Measurements from ENCODE around the gene UROC1.
A peak's percentile ranks its signal among the peaks of the same experiment; 100 is the strongest.

Gene UROC1

DNA sequence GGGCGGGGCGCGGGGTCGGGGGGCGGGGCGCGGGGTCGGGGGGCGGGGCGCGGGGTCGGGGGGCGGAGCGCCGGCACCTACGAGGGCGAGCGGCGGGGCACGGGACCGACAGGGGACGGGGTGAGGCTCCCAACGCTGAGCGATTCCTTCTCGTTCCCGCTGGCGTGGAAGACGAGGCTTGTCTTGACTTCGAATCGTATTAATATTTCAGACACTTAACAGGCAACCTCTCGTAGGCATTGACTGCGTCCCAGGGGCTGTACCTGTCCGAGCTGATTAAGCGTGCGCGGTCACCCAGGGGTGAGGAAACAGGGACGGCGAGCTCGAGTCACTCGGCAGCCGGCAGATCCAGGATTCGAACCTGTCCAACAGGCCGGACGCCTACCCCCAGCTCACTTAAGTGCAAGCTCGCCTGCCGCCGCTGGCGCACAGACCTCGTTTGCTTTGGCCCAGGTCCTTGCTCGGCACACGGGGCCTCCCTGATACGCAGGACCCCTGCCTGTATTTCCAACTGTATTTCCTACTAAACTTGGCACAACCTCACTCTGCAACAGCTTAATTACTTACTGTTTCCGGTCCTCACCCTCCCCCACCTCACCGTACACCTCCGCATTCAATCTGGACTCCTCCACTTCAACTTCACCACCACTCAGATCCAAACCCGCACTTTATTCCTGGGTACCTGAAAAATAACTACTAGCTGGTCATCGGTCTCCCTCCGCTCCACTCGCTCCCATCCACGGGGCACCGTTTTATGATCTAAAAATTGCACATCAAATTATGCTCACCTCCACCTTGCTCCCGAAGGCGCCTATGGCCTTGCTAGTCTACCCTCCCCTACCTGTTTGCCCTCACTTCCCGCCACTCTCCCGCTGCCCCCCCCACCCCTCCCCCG lies 41.2 kb downstream of the UROC1 start:
- ATAC-seq, result peak; percentile 31
- peak; percentile 42 to 80 for DNase-seq (ENCODE audit: low spot score in 2 of 2)
- peaks cover 29% of the 10 kb centered on the region for H3K36me3 Mint-ChIP-seq
- H3K4me3 Mint-ChIP-seq, result peak overlapping the region; percentile 80
- H3K27ac Mint-ChIP-seq, result peak overlapping the region; percentile 35
- H3K9me3 Mint-ChIP-seq, result no peaks in the 10 kb centered on the region
- peaks cover 33% of the 10 kb centered on the region for H3K4me1 Mint-ChIP-seq

DNA sequence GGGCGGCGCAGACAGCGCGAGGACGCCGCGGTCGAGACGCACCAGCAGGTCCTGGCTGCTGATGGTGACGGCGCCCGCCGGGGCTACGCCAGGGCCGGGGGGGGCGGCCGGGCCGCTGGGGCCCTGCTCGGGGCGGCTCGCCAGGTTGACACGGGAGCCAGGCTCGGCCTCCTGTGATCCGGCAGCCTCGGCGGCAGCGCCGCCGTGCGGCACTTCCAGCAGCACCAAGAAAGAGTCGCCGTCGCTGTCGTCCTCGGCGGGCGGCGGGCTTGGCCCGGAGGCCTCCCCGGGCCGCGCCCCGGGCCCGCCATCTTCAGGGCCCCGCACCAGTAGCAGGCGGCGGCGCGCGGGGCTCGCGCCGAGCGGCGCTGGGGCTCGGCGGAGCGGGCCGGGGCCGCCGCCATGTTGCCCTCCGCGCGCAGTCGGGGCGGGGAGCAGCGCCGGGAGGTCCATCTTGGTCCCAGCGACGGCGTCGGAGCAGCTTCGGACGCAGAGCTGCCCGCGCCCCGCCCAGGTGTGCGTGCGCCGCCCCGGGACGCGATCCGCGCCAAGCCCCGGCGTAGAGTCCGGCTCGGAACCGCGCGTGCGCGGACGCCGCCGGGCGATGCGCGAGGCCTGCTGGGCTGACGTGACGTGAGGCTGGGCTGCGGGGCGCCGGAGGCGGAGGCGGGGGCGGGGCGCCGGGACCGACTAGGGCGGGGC lies 42.0 kb downstream of the UROC1 start, which contains the start of gene ZXDC:
Gene ZXDC (minus strand): TSS at position 479 of the 702 bp plus-strand sequence. CDS start 26 bp downstream, at position 453.
- Mint-ChIP-seq H3K4me1 (peaks cover 33% of the 10 kb centered on the region), H3K9me3 (no peaks in the 10 kb centered on the region), H3K36me3 (peaks cover 38% of the 10 kb centered on the region), H3K4me3 (peak within 1 kb of the TSS; percentile 80), H3K27ac (peak within 1 kb of the TSS; percentile 80)
- peak; percentile 89 to 90 for DNase-seq (ENCODE audit: low spot score in 2 of 2)
- ATAC-seq, result peak; percentile 90

DNA sequence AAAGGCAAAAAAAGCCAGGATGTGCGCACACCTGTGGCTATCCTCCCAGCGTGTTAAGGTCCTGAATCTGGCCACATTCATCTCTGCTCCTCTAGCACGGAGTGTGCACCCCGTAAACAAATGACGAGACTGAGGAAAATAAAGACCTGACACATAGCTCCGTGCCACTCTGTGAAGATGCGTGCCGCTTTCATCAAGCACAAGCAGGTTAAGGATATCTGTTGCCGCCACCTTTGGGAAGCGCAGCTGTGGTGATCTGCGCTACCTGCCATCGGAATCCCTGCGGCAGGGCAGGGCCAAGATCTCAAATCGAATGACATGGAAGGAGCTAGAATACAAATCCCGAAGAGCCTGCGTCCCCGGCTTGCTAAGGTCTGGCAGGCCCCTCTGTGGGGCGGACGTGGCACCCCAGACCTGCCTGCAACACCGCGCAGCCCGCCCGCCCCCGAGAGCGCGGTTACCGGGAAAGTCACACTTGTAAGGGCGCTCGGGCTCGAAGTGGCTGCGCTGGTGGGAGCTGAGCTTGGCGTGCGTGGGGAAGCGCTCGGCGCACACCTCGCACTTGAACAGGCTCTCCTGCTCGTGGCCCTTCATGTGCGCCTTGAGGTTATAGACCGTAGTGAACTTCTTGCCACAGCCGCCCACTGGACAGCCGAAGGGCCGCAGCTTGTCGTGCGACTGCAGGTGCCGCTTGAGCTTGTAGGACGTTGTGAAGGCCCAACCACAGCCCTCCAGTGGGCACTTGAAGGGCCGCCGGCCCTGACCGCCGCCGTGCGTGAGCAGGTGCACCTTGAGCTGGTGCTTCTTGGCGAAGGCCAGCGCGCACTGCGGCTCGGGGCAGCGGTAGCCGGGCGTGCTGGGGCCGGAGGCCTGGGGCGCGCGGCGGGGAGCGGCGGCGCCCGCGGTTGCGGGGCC lies 42.8 kb downstream of the UROC1 start:
- peak; percentile 23 to 74 for DNase-seq (ENCODE audit: low spot score in 2 of 2)
- Mint-ChIP-seq H3K9me3 (no peaks in the 10 kb centered on the region), H3K4me1 (peaks cover 35% of the 10 kb centered on the region), H3K4me3 (peak overlapping the region; percentile 80), H3K27ac (peak overlapping the region; percentile 80), H3K36me3 (peaks cover 46% of the 10 kb centered on the region)
- peak; percentile 5 for ATAC-seq

DNA sequence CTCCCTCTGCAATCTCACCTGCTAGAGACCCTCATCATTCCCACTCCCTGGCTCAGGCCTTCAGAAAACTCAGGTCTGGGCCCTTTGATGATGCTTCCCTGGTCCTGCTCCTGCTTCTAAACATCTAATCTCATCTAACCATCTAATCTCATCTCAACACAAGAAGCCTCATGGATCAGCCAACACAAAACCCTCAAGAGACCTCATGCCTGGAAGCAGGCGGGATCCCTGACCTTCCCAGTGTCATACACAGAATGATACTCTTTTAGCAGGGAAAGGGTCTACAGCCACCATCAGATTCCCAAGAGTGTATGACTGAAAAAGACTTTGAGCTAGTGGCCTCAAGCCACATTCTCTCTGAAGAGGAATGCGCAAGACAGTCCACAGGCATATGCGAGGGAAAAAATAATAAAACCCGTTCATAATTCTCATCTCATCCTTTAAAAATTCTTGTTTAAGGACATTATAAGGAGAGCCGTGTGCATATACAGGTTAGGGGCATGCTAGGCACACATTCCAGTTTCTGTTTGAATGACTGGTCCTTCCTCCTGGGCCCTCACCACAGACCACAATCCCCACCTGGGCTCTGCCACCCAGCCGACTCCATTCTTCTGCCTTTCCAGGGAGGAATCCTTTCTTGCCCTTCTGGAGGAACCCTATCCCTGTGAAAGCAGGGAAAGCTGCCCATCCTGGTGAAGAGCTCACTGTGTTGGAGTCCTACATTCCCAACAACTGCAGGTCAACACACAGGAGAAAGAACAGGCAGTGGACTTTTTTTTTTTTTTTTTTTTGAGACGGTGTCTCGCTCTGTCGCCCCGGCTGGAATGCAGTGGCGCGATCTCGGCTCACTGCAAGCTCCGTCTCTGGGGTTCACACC lies 44.0 kb downstream of the UROC1 start:
- DNase-seq (ENCODE audit: low spot score in 2 of 2), result no peak
- H3K27ac Mint-ChIP-seq, result peak overlapping the region; percentile 81
- H3K36me3 Mint-ChIP-seq, result peaks cover 58% of the 10 kb centered on the region
- peaks cover 47% of the 10 kb centered on the region for H3K4me1 Mint-ChIP-seq
- H3K4me3 Mint-ChIP-seq, result peak overlapping the region; percentile 80
- H3K9me3 Mint-ChIP-seq, result no peaks in the 10 kb centered on the region
- ATAC-seq, result no peak

DNA sequence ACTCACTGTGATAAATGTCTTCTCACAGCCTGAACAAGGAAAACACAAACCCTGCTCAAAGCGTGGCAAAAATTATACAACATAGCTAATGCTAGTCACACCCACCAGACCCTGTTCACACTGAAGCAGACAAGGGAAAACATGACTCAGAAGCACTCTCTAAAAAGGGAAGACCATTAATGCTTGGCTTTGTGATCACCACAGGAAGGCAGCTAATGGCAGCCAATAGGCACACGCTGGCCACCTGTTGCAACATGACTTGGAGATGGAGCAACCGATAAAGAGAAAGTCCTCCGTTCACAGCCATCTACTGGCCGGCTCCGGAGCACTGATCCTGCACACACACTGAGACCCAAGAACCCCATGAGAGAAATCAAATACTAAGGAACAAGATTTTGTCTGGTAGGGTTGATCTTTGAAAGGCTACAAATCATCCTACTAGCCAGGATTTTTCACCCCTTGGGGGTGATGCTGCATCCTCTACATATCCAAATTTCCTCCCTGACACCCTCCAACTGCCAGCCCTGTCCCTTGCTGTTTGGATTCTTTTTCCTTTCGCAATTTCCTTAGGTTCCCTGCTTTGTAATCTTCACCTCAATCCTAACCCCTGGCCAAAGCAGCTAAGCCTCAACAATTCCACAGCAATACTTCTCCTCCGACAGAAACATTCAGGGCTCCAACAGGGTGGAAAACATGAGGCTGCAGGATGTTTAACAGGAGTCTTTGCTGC lies 45.1 kb downstream of the UROC1 start:
- Mint-ChIP-seq H3K9me3 (no peaks in the 10 kb centered on the region), H3K4me1 (peaks cover 52% of the 10 kb centered on the region), H3K27ac (peak overlapping the region; percentile 81), H3K4me3 (peak overlapping the region; percentile 80), H3K36me3 (peaks cover 67% of the 10 kb centered on the region)
- no peak for DNase-seq (ENCODE audit: low spot score in 2 of 2)
- ATAC-seq, result no peak

DNA sequence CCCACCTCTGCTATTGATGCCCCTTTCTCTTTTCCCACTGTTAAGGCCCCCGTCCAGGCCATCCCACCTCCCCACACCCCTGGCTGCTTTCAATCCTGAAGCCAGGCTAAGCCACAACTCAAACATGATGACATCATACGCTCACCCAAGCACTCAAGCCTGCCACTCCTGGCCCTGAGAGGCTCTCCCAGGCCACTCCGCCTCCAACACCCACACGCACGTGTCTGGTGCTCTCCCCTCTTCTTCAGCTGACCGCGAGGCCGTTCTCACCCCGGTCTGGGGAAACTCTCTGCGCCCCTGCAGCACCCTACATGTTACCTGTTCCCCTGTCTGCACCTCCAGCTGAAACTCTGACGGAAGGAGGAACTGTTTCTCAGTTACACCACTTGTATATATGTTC lies 48.1 kb downstream of the UROC1 start:
- H3K4me1 Mint-ChIP-seq, result peaks cover 60% of the 10 kb centered on the region
- DNase-seq (ENCODE audit: low spot score in 2 of 2) (no peak), ATAC-seq (no peak)
- H3K36me3 Mint-ChIP-seq, result peaks cover 95% of the 10 kb centered on the region
- no peaks in the 10 kb centered on the region for H3K9me3 Mint-ChIP-seq
- H3K4me3 Mint-ChIP-seq, result no peak overlapping the region
- H3K27ac Mint-ChIP-seq, result peak overlapping the region; percentile 87

DNA sequence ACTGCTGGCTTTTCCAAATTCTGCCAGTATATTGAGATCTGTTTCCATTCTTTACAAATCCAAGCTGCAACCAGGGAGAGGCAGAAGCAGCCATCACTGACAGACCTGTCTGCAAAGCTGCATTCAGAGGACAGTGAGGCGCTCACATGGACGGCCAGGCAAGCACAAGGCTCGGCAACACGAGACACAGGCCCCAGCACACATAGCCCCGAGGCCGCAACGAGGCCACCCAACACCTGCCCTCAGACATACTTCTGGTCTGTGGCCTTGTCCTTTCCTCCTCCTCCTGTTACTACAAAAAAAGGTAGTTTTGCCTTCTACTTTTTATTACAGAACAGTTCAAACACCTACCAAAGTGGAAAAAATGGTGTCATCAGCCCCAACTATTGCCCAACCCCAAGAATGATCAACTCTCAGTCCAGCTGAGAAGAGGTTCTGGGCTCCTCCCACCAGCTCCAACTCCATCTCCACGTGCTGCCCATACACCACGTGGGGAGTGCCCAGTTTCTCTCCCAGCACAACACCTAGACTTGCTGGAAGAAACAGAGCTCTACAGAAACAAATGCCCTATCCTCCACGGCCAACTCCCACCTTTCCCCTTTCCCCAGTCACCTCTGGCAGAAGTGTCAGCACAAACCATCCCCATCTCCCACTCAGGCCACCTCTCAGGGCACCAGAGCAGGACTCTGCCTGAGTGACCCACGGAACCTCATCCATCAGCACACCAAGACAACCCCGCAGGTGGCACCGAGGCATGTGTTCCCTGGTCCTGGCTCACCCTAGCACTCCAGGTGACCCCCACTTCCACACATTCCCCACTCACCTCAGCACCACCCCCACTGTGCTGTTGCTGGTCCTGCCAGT lies 49.3 kb downstream of the UROC1 start:
- Mint-ChIP-seq H3K36me3 (peaks cover 99% of the 10 kb centered on the region), H3K4me3 (no peak overlapping the region), H3K4me1 (peaks cover 56% of the 10 kb centered on the region), H3K27ac (peak overlapping the region; percentile 87), H3K9me3 (no peaks in the 10 kb centered on the region)
- ATAC-seq, result no peak
- no peak for DNase-seq (ENCODE audit: low spot score in 2 of 2)

DNA sequence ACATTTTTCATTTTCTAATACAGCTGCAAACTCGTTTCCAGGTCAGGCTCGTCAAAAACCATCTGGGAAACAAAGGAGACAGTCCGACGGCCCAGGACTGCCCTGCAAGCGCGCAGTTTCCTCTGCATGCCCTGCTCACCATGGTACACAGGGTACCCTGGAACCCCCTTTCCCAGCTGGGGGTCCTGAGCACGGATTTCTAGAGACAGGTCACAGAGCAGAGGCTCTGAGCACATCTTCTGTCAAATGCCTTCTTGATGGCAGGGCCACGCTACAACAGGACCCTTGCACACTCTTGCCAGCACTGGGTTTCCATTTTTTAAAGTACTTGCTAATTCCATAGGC lies 50.0 kb downstream of the UROC1 start:
- Mint-ChIP-seq H3K9me3 (no peaks in the 10 kb centered on the region), H3K4me1 (peaks cover 49% of the 10 kb centered on the region), H3K36me3 (peaks cover 99% of the 10 kb centered on the region), H3K27ac (no peak overlapping the region), H3K4me3 (no peak overlapping the region)
- no peak for ATAC-seq
- no peak for DNase-seq (ENCODE audit: low spot score in 2 of 2)

DNA sequence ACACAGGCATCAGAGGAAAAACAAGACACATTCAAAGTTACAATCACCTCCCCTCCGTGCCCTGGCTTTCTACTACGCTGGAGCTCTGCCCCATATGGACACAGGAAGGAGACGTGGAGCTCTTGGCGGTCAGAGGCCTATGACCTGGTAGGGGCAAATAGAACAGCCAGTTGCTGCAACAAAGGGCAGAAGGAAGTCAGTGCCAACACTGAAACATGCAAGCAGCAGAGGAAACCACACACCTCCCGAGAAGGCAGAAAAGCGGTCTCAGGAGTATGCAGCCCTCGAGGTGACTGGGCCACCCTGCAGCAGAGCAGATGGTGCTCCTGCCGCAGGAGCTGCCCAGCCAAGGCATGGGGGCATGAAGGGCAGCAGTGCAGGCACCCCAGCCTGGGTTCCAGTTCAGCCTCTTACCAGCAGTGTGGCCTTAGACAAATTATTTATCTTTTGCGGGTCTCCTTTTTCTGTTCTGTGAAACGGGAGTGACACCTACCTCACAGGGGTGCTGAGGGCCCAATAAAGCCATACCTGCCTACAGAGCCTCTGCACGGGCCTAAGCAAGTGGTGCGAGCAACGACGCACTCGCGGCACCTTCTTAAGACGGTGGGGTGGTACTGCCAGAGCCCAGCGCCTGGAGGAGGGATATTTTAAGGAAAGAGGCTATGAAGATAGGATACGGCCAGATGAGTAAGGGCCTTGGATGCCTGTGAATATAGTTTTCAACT lies 50.5 kb downstream of the UROC1 start:
- Mint-ChIP-seq H3K9me3 (no peaks in the 10 kb centered on the region), H3K4me3 (no peak overlapping the region), H3K4me1 (peaks cover 44% of the 10 kb centered on the region), H3K36me3 (peaks cover 99% of the 10 kb centered on the region), H3K27ac (peak overlapping the region; percentile 43)
- ATAC-seq (peak; percentile 39), DNase-seq (ENCODE audit: low spot score in 2 of 2) (no peak)

DNA sequence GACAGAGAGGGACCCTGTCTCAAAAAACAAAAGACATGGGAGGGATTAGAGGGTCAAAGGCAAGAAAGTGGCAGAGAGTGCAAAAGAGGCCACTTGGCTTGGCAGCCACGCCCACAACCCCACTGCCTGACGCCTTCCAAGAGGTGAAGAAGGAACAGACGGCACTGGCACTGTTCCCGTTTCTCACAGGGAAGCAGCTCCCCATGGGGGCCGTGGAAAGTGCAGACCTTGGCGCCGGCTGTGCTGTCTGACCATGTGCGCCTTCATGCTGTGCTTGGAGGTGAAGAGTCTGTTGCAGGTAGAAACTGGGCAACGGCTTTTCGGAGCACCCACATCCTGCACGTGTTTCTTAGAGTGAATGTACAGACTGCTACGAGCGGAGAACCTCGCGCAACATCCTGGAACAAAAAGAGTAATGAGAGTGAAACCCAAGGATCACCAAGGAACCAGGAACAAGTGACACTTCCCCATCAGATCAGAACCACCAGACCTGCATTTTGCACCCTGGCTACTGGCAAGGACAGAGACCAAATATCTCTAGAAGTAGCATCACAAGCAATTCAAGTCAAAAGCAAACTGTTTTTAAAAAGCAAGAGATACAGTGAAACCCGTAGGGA lies 51.5 kb downstream of the UROC1 start:
- H3K9me3 Mint-ChIP-seq, result no peaks in the 10 kb centered on the region
- ATAC-seq (no peak), DNase-seq (ENCODE audit: low spot score in 2 of 2) (no peak)
- no peak overlapping the region for H3K4me3 Mint-ChIP-seq
- peaks cover 99% of the 10 kb centered on the region for H3K36me3 Mint-ChIP-seq
- H3K27ac Mint-ChIP-seq, result no peak overlapping the region
- peaks cover 43% of the 10 kb centered on the region for H3K4me1 Mint-ChIP-seq

DNA sequence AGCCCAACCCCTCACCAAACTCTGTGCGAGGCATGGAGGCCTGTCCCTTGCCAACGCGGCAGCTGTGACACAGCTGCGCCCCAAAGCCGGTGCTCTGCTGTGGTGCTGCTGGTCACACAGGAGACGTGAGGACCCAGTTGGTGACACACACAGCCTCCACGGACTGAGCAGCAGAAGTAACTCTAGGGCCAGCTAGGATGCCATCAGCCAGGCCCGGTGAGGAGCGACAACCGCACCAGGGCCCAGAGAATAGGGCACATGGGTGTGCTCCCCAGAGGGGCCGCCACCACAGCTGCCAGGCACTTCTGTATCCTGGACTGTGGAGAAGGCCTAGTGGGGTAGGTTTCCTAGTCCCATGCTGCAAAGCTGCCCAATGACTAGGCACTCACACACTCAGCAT lies 52.6 kb downstream of the UROC1 start:
- peaks cover 99% of the 10 kb centered on the region for H3K36me3 Mint-ChIP-seq
- peaks cover 49% of the 10 kb centered on the region for H3K4me1 Mint-ChIP-seq
- ATAC-seq (no peak), DNase-seq (ENCODE audit: low spot score in 2 of 2) (no peak)
- no peak overlapping the region for H3K27ac Mint-ChIP-seq
- no peak overlapping the region for H3K4me3 Mint-ChIP-seq
- no peaks in the 10 kb centered on the region for H3K9me3 Mint-ChIP-seq

DNA sequence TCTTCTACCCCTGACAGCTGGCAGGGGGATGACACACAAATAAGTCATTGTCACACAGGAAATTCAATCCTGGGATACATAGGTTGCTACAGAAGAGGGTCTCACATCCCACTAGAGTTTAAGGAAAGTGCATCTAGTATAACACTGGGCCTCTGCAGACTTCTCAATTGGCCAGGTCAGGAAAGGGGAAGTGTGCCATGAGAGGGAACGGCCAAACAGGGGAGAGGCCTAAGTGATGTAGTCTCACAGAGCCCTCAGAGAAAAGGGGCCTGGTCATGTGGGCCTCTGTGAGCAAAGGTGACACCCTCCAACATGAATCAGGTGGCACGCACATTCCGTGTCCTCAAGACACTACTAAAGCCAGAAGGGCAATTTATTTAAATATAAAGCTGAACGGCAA lies 53.1 kb downstream of the UROC1 start:
- ATAC-seq (no peak), DNase-seq (ENCODE audit: low spot score in 2 of 2) (no peak)
- H3K4me3 Mint-ChIP-seq, result no peak overlapping the region
- H3K4me1 Mint-ChIP-seq, result peaks cover 46% of the 10 kb centered on the region
- no peaks in the 10 kb centered on the region for H3K9me3 Mint-ChIP-seq
- H3K27ac Mint-ChIP-seq, result peak overlapping the region; percentile 26
- H3K36me3 Mint-ChIP-seq, result peaks cover 99% of the 10 kb centered on the region
